ENCODE data around the gene EARS2. TPM values are rescaled to one million over a fixed set of nuclear protein-coding genes. Genes with fewer than 3 reads are reported as not detected.
"Not testable (repeated sequence)": the region's sequence is repeated elsewhere in the genome, so short reads cannot be mapped to it uniquely, and the experiment has no call there.

Gene EARS2
- total RNA-seq, 6 donors from 2014 or later: 11.5 to 38.8 (median 15.9) TPM

DNA sequence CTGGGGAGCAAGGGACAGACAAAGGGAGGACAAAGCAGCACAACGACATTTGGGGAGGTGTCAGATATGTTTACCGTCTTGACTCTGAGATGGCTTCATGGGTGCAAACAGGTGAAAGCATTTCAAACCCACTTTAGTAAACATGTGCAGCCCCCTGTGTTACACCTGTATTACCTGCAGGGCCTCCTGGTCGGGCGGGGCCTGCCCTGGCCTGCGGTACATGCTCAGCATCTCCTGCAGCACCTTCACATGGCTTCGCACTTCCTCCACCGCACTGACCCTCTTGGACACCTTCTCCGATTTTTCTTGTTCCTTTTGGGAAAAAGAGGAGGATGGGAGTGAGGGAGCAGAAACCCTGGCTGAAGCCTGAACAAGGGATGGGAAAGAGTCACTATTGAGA is 71.3 kb downstream of the EARS2 start:
- DNase-seq: peak in 1 of 2 donors; percentile 50
- H3K27me3 ChIP-seq: no peaks in the 10 kb centered on the region
- 91 to 93% methylated on average over 8 of the region's 8 CpGs for WGBS, 2 donors
- TF ChIP-seq, protein P1, sequence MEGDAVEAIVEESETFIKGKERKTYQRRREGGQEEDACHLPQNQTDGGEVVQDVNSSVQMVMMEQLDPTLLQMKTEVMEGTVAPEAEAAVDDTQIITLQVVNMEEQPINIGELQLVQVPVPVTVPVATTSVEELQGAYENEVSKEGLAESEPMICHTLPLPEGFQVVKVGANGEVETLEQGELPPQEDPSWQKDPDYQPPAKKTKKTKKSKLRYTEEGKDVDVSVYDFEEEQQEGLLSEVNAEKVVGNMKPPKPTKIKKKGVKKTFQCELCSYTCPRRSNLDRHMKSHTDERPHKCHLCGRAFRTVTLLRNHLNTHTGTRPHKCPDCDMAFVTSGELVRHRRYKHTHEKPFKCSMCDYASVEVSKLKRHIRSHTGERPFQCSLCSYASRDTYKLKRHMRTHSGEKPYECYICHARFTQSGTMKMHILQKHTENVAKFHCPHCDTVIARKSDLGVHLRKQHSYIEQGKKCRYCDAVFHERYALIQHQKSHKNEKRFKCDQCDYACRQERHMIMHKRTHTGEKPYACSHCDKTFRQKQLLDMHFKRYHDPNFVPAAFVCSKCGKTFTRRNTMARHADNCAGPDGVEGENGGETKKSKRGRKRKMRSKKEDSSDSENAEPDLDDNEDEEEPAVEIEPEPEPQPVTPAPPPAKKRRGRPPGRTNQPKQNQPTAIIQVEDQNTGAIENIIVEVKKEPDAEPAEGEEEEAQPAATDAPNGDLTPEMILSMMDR (IDR thresholded peaks at IDR 0.05): no peak
- TF ChIP-seq POLR2AphosphoS5 (IDR thresholded peaks at IDR 0.05) (no peak), EP300 (IDR thresholded peaks at IDR 0.05) (no peak), POLR2A (IDR thresholded peaks at IDR 0.05) (no peak)
- no peaks in the 10 kb centered on the region for H3K9me3 ChIP-seq
- H3K4me1 ChIP-seq: peaks cover 0 to 15% (median 11%) of the 10 kb centered on the region in 4 donors
- H3K27ac ChIP-seq: no peak overlapping the region
- H3K4me3 ChIP-seq: no peak overlapping the region
- peaks cover 56 to 99% (median 86%) of the 10 kb centered on the region in 4 donors for H3K36me3 ChIP-seq
- ATAC-seq (ENCODE audit: low FRiP score in 2 of 2): peak in 1 of 2 donors; percentile 23

DNA sequence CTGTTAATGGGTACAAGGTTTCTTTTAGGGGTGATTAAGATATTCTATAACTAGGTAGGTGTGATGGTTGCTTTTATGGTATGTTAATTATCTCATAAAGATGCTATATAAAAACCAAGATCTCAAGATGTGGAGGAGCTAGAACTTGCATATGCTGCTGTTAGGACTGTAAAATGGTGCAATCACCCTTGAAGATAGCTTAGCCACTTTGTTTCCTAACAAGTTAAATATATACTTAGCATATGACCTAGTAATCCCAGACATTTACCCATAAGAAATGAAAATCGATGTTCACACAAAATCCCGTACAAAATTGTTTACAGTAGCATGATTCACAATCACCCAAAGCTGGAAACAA is 71.9 kb downstream of the EARS2 start:
- Histone ChIP-seq H3K4me3 (no peak overlapping the region), H3K4me1 (peaks cover 0 to 15% (median 10%) of the 10 kb centered on the region in 4 donors), H3K27me3 (no peaks in the 10 kb centered on the region), H3K27ac (no peak overlapping the region), H3K36me3 (peaks cover 62 to 99% (median 89%) of the 10 kb centered on the region in 4 donors), H3K9me3 (no peaks in the 10 kb centered on the region)
- TF ChIP-seq POLR2A (IDR thresholded peaks at IDR 0.05): no peak
- TF ChIP-seq POLR2AphosphoS5 (IDR thresholded peaks at IDR 0.05): no peak
- TF ChIP-seq EP300 (IDR thresholded peaks at IDR 0.05): no peak
- TF ChIP-seq, protein P1 (IDR thresholded peaks at IDR 0.05): no peak
- 90 to 96% methylated on average over 2 of the region's 2 CpGs for WGBS, 2 donors
- no peak for DNase-seq
- no peak for ATAC-seq (ENCODE audit: low FRiP score in 2 of 2)

DNA sequence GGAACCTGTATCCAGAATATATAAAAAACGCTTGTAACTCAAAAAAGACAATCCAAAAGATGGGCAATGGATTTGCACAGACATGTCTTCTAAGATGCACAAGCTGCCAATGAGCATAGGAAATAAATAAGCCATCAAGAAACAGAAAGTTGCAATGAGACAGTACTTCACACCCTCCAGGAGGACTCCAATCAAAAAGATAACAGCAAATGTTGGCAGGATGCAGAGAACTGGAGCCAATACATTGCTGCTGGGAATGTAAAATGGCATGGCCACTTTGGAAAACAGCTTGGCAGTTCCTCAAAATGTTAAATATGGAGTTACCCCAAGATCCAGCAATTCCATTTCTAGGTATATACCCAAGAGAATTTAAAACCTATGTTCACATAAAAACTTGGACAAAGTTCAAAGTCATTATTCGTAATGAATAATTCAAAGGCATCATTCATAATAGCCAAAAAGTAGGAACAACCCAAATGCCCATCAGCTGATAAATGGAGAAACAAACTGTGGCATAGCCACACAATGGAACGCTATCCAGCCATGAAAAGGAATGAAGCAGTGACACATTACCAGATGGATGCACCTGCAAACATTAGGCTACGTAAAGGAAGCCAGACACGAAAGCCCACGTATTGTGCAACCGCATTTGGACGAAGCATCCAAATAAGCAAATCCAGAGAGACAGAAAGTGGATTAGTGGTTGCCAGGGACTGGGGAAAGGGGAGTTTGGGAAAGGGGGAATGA is 72.5 kb downstream of the EARS2 start:
- DNase-seq: no peak
- no peak for ATAC-seq (ENCODE audit: low FRiP score in 2 of 2)
- no peak overlapping the region for H3K4me3 ChIP-seq
- no peak overlapping the region for H3K27ac ChIP-seq
- peaks cover 0 to 15% (median 10%) of the 10 kb centered on the region in 4 donors for H3K4me1 ChIP-seq
- H3K27me3 ChIP-seq: no peaks in the 10 kb centered on the region
- no peaks in the 10 kb centered on the region for H3K9me3 ChIP-seq
- TF ChIP-seq POLR2AphosphoS5 (IDR thresholded peaks at IDR 0.05) (no peak), POLR2A (IDR thresholded peaks at IDR 0.05) (no peak), EP300 (IDR thresholded peaks at IDR 0.05) (no peak)
- TF ChIP-seq, protein P1 (IDR thresholded peaks at IDR 0.05): no peak
- WGBS, 2 donors: 80 to 86% methylated on average over 8 of the region's 8 CpGs
- peaks cover 67 to 99% (median 91%) of the 10 kb centered on the region in 4 donors for H3K36me3 ChIP-seq

DNA sequence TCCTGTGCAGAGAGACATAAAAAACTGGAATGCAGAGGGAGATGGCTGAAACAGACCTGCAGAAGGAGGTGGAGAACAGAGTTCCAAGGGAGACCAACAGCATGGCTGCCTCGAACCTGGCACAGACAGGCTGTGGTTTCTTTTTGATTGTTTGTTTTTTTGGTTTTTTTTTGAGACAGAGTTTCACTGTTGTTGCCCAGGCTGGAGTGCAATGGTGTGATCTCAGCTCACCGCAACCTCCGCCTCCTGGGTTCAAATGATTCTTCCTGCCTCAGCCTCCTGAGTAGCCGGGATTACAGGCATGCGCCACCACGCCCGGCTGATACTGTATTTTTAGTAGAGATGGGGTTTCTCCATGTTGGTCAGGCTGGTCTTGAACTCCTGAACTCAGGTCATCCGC is 73.7 kb downstream of the EARS2 start:
- peaks cover 0 to 15% (median 10%) of the 10 kb centered on the region in 4 donors for H3K4me1 ChIP-seq
- not testable (repeated sequence) for H3K9me3 ChIP-seq; DNase-seq; H3K27me3 ChIP-seq; ATAC-seq (ENCODE audit: low FRiP score in 2 of 2); H3K27ac ChIP-seq; H3K4me3 ChIP-seq
- H3K36me3 ChIP-seq: peaks cover 70 to 99% (median 94%) of the 10 kb centered on the region in 4 donors
- 98 to 100% methylated on average over 8 of the region's 8 CpGs for WGBS, 2 donors

DNA sequence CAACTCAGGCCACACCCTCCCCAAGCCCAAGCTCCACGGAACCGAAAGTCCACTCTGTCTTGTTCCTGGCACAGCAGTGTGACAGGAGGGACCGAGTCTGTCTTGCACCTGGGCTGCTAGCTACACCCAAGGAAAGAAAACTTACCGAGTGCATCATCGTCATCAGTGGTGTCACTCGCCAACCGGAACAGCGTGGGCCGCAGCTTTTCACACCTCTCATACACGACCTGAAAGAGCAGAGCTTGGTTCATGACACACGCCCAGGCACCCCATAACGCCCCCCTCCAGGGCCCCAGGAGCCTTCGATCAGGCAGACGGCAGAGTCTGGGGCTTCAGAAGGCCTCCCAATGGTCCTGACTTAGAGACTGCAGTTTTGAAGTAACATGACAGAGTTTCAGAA is 74.4 kb downstream of the EARS2 start:
- Histone ChIP-seq H3K36me3 (peaks cover 67 to 99% (median 93%) of the 10 kb centered on the region in 4 donors), H3K4me3 (no peak overlapping the region), H3K9me3 (no peaks in the 10 kb centered on the region), H3K27ac (peak overlapping the region in 1 of 4 donors; percentile 5), H3K4me1 (peaks cover 0 to 15% (median 10%) of the 10 kb centered on the region in 4 donors), H3K27me3 (no peaks in the 10 kb centered on the region)
- no peak for TF ChIP-seq POLR2A (IDR thresholded peaks at IDR 0.05)
- TF ChIP-seq POLR2AphosphoS5 (IDR thresholded peaks at IDR 0.05): no peak
- TF ChIP-seq, protein P1 (IDR thresholded peaks at IDR 0.05): no peak
- no peak for TF ChIP-seq EP300 (IDR thresholded peaks at IDR 0.05)
- DNase-seq (no peak), ATAC-seq (ENCODE audit: low FRiP score in 2 of 2) (no peak)
- WGBS, 2 donors: 93 to 97% methylated on average over 14 of the region's 14 CpGs
